ENCODE data around the gene SRRM3. TPM values are rescaled to one million over a fixed set of nuclear protein-coding genes. Genes with fewer than 3 reads are reported as not detected.
"Not testable (repeated sequence)": the region's sequence is repeated elsewhere in the genome, so short reads cannot be mapped to it uniquely, and the experiment has no call there.

Gene SRRM3
- total and polyA plus RNA-seq, 12 donors, result 5.6 to 140 (median 33.3) TPM

- peak in 1 of 7 donors; percentile 23 for DNase-seq
- H3K9me3 ChIP-seq (replicated peaks in 1 of 3); intact Hi-C loops (cut with DNase I); H3K27ac ChIP-seq; H3K4me3 ChIP-seq; H3K27me3 ChIP-seq; H3K4me1 ChIP-seq (replicated peaks in 1 of 2); H3K36me3 ChIP-seq (replicated peaks in 1 of 2): not testable (repeated sequence)
- WGBS, 4 donors, result 75 to 85% (median 79%) methylated on average over 10 of the region's 10 CpGs
Observed at GRCh38 chr7:76162416-76163170, 39.1 kb upstream of the SRRM3 start.

GRCh38 chr7:76163812-76164211 lies 37.9 kb upstream of the SRRM3 start:
- intact Hi-C loops (cut with DNase I); H3K4me3 ChIP-seq; H3K36me3 ChIP-seq (replicated peaks in 1 of 2); H3K4me1 ChIP-seq (replicated peaks in 1 of 2); H3K27ac ChIP-seq; H3K27me3 ChIP-seq; H3K9me3 ChIP-seq (replicated peaks in 1 of 3): not testable (repeated sequence)
- WGBS, 4 donors, result 54 to 64% (median 58%) methylated on average over 7 to 8 of the region's 8 CpGs
- DNase-seq, result peak in 2 of 7 donors; percentile 16 to 42

GRCh38 chr7:76165106-76165972 lies 36.4 kb upstream of the SRRM3 start:
- H3K36me3 ChIP-seq (replicated peaks in 1 of 2), result no peaks in the 10 kb centered on the region
- TF ChIP-seq POLR2A (IDR thresholded peaks at IDR 0.05), result no peak
- TF ChIP-seq CTCF (IDR thresholded peaks at IDR 0.05), result no peak
- peak in 3 of 7 donors; percentile 20 to 52 (median 21) for DNase-seq
- H3K9me3 ChIP-seq (replicated peaks in 1 of 3), result no peaks in the 10 kb centered on the region
- 96 to 98% (median 96%) methylated on average over 14 to 19 of the region's 19 CpGs for WGBS, 4 donors
- H3K27me3 ChIP-seq, result no peaks in the 10 kb centered on the region
- H3K4me1 ChIP-seq (replicated peaks in 1 of 2), result peaks cover 4% of the 10 kb centered on the region in 2 donors
- H3K4me3 ChIP-seq, result no peak overlapping the region
- intact Hi-C loops (cut with DNase I), result no loop called here
- no peak overlapping the region for H3K27ac ChIP-seq

GRCh38 chr7:76165973-76166403 lies 35.7 kb upstream of the SRRM3 start:
- Histone ChIP-seq H3K27ac (peak overlapping the region; percentile 23 to 86 (median 82)), H3K9me3 (replicated peaks in 1 of 3) (no peaks in the 10 kb centered on the region), H3K36me3 (replicated peaks in 1 of 2) (no peaks in the 10 kb centered on the region), H3K27me3 (no peaks in the 10 kb centered on the region), H3K4me1 (replicated peaks in 1 of 2) (peaks cover 4% of the 10 kb centered on the region in 2 donors), H3K4me3 (peak overlapping the region in 2 of 4 donors; percentile 42 to 84)
- intact Hi-C loops (cut with DNase I), result no loop called here
- WGBS, 4 donors, result 77 to 90% (median 80%) methylated on average over 12 to 15 of the region's 15 CpGs
- TF ChIP-seq CTCF (IDR thresholded peaks at IDR 0.05) (no peak), POLR2A (IDR thresholded peaks at IDR 0.05) (no peak)
- peak in 2 of 7 donors; percentile 18 to 61 for DNase-seq
